Neuronal stem cell (in vitro differentiated cells): ENCODE results near the gene MRPL39.

Source experiments
- DNase-seq: peaks from one replicate; pipeline ENCODE4 v3.0.0-alpha.2; 2013; ENCODE audit warnings: low spot score
- H2AFZ ChIP-seq: one replicate; pipeline ENCODE4 v1.6.1; 2013; ENCODE audit warnings: mild to moderate bottlenecking, low read length, inconsistent platforms
- H2AK5ac ChIP-seq: 2 replicates; pipeline ENCODE4 v1.6.1; 2013; ENCODE audit warnings: low read depth, mild to moderate bottlenecking, inconsistent platforms, low read length, moderate library complexity, mixed read lengths
- H2BK120ac ChIP-seq: 2 replicates; pipeline ENCODE4 v1.6.1; 2013; ENCODE audit warnings: low read depth, mild to moderate bottlenecking, inconsistent platforms, low read length, moderate library complexity, mixed read lengths
- H2BK12ac ChIP-seq: one replicate; pipeline ENCODE4 v1.6.1; 2013; ENCODE audit warnings: low read length, inconsistent platforms
- H2BK15ac ChIP-seq: 2 replicates; pipeline ENCODE4 v1.6.1; 2013; ENCODE audit warnings: mild to moderate bottlenecking, low read length, inconsistent platforms, mixed read lengths
- H2BK5ac ChIP-seq: one replicate; pipeline ENCODE4 v1.6.1; 2013; ENCODE audit warnings: inconsistent platforms, mild to moderate bottlenecking, low read length, moderate library complexity
- H3K14ac ChIP-seq: one replicate; pipeline ENCODE4 v1.6.1; 2013; ENCODE audit warnings: low read length, inconsistent platforms
- H3K18ac ChIP-seq: 2 replicates; pipeline ENCODE4 v1.6.1; 2013; ENCODE audit warnings: low read length, inconsistent platforms
- H3K23ac ChIP-seq: 2 replicates; pipeline ENCODE4 v1.6.1; 2013; ENCODE audit warnings: low read depth, mild to moderate bottlenecking, mixed read lengths, low read length, inconsistent platforms; ENCODE audit not compliant: poor library complexity
- H3K27ac ChIP-seq: replicated peaks from 3 replicates; pipeline ENCODE4 v1.5.1; 2013; ENCODE audit warnings: low read length, inconsistent platforms
- H3K27me3 ChIP-seq, 3 experiments: 2 replicates each; pipeline ENCODE4 v1.6.1; 2013; ENCODE audit warnings: low read length in 3 of 3, mild to moderate bottlenecking in 2 of 3, inconsistent platforms in 1 of 3, low read depth in 1 of 3, mixed read lengths in 1 of 3, moderate library complexity in 1 of 3; ENCODE audit not compliant: control insufficient read depth in 3 of 3, insufficient read depth in 3 of 3
- H3K36me3 ChIP-seq, 2 donors: replicated peaks in 1 of 2; 2 replicates each; pipeline ENCODE4 v1.6.1; 2013; ENCODE audit warnings: low read length in 2 of 2; ENCODE audit not compliant: control insufficient read depth in 2 of 2, insufficient read depth in 2 of 2
- H3K4ac ChIP-seq: 2 replicates; pipeline ENCODE4 v1.6.1; 2013; ENCODE audit warnings: inconsistent platforms, mild to moderate bottlenecking, low read length, moderate library complexity
- H3K4me1 ChIP-seq, 2 donors: 1 replicate in 1 of 2; 2 replicates in 1 of 2; pipeline ENCODE4 v1.6.1; 2013; ENCODE audit warnings: low read length in 2 of 2, low read depth in 1 of 2; ENCODE audit not compliant: control insufficient read depth in 2 of 2, insufficient read depth in 1 of 2
- H3K4me2 ChIP-seq: one replicate; pipeline ENCODE4 v1.6.1; 2013; ENCODE audit warnings: mild to moderate bottlenecking, low read length, inconsistent platforms; ENCODE audit not compliant: insufficient read depth, poor library complexity, severe bottlenecking
- H3K4me3 ChIP-seq, 2 donors: 2 replicates each; pipeline ENCODE4 v1.5.1; 2013; ENCODE audit warnings: low read length in 2 of 2, mild to moderate bottlenecking in 2 of 2, inconsistent platforms in 1 of 2, moderate library complexity in 1 of 2
- H3K79me1 ChIP-seq: one replicate; pipeline ENCODE4 v1.6.1; 2013; ENCODE audit warnings: low read depth, mild to moderate bottlenecking, inconsistent platforms, low read length, moderate library complexity
- H3K9ac ChIP-seq: one replicate; pipeline ENCODE4 v1.6.1; 2013; ENCODE audit warnings: mild to moderate bottlenecking, low read depth, low read length, inconsistent platforms; ENCODE audit not compliant: poor library complexity
- H3K9me3 ChIP-seq, 2 donors: replicated peaks in 1 of 2; 2 replicates each; pipeline versions ENCODE3 to v1.6.1; 2013; ENCODE audit warnings: low read length in 2 of 2, mild to moderate bottlenecking in 2 of 2, inconsistent platforms in 1 of 2, low read depth in 1 of 2, mixed read lengths in 1 of 2, moderate library complexity in 1 of 2; ENCODE audit not compliant: control insufficient read depth in 2 of 2, insufficient read depth in 1 of 2
- H4K8ac ChIP-seq: one replicate; pipeline ENCODE4 v1.6.1; 2013; ENCODE audit warnings: low read depth, mild to moderate bottlenecking, inconsistent platforms, low read length, moderate library complexity
- H4K91ac ChIP-seq: one replicate; pipeline ENCODE4 v1.6.1; 2013; ENCODE audit warnings: low read length, low read depth, mild to moderate bottlenecking, inconsistent platforms; ENCODE audit not compliant: poor library complexity
- WGBS, 2 donors: extraction: QIAGEN DNeasy Blood & Tissue Kit; methylation state at CpG; one replicate each; pipeline ENCODE4 v1.1.7; 2013; ENCODE audit warnings: missing lambda C conversion rate in 2 of 2, mixed read lengths in 1 of 2; ENCODE audit not compliant: insufficient read length in 2 of 2, insufficient replicate concordance in 1 of 2; ENCODE audit errors: extremely low coverage in 2 of 2; 5-methylcytosine and 5-hydroxymethylcytosine counted together

The MRPL39 gene

DNA sequence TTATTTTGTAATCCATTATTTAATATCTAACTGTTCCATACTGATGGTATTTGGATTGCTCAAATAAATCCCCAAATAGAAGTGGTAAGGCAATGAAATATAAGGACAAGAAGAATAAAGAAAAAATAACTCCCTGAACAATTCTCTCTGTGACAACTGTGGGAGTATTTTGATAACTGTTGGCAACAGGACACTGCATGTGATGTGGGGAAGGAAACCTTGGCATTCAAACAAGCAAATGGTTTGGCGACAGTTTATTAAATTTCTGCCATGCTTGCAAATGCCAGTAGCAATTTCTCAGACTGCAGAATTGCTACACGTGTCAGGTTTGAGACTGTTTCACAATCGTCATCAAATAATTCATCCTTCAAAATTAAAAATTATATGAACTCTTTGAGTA lies 8.6 kb upstream of the MRPL39 start:
- no peak overlapping the region for H3K27ac ChIP-seq
- H3K79me1 ChIP-seq = no peaks in the 10 kb centered on the region
- no peak overlapping the region for H3K23ac ChIP-seq
- no peaks in the 10 kb centered on the region for H3K4me1 ChIP-seq
- no peak overlapping the region for H3K9ac ChIP-seq
- no peak overlapping the region for H4K91ac ChIP-seq
- H3K4me3 ChIP-seq = no peak overlapping the region
- H2AFZ ChIP-seq = no peak overlapping the region
- H3K4me2 ChIP-seq = no peak overlapping the region
- no CpG with 5 or more reads among the region's 3 CpGs for WGBS, 2 donors
- H3K9me3 ChIP-seq = no peaks in the 10 kb centered on the region
- H2BK5ac ChIP-seq = no peak overlapping the region
- no peak overlapping the region for H3K18ac ChIP-seq
- no peaks in the 10 kb centered on the region for H3K36me3 ChIP-seq
- no peak overlapping the region for H2BK12ac ChIP-seq
- H2AK5ac ChIP-seq = no peak overlapping the region
- no peak for DNase-seq
- no peak overlapping the region for H4K8ac ChIP-seq
- H3K4ac ChIP-seq = no peak overlapping the region
- H2BK120ac ChIP-seq = no peak overlapping the region
- H3K14ac ChIP-seq = no peak overlapping the region
- no peaks in the 10 kb centered on the region for H3K27me3 ChIP-seq
- H2BK15ac ChIP-seq = no peak overlapping the region

DNA sequence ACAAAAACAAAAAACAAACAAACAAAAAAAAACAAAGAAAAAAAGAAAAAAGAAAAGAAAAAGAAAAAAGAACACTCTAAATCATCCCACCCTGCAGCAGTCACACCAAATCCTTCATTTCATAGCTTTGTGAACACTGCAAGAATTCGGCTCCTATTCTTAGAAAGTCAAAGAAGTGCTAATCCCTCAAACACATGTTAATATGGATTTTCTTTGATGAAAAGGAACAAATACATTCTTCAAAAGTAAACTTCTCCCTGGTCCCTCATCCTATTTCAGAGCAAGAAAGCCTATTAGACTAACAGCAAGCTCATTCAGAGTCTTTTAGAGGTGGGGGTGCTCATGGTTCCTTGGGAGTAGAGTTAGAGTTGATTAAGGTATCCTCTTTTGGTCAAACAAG lies 7.2 kb upstream of the MRPL39 start:
- no peak overlapping the region for H3K9ac ChIP-seq
- H2BK120ac ChIP-seq = no peak overlapping the region
- H3K18ac ChIP-seq = no peak overlapping the region
- H3K79me1 ChIP-seq = no peaks in the 10 kb centered on the region
- H3K4me3 ChIP-seq = no peak overlapping the region
- H2AFZ ChIP-seq = no peak overlapping the region
- no peak for DNase-seq
- H2BK15ac ChIP-seq = no peak overlapping the region
- H3K36me3 ChIP-seq = no peaks in the 10 kb centered on the region
- H3K14ac ChIP-seq = no peak overlapping the region
- H3K4ac ChIP-seq = no peak overlapping the region
- WGBS, 2 donors = no CpG with 5 or more reads among the region's 1 CpG
- no peak overlapping the region for H3K23ac ChIP-seq
- H3K4me1 ChIP-seq = no peaks in the 10 kb centered on the region
- H2BK5ac ChIP-seq = no peak overlapping the region
- no peak overlapping the region for H4K8ac ChIP-seq
- no peak overlapping the region for H3K27ac ChIP-seq
- H3K4me2 ChIP-seq = no peak overlapping the region
- no peak overlapping the region for H2AK5ac ChIP-seq
- H3K27me3 ChIP-seq = no peaks in the 10 kb centered on the region
- H4K91ac ChIP-seq = no peak overlapping the region
- H2BK12ac ChIP-seq = no peak overlapping the region
- H3K9me3 ChIP-seq = no peaks in the 10 kb centered on the region

DNA sequence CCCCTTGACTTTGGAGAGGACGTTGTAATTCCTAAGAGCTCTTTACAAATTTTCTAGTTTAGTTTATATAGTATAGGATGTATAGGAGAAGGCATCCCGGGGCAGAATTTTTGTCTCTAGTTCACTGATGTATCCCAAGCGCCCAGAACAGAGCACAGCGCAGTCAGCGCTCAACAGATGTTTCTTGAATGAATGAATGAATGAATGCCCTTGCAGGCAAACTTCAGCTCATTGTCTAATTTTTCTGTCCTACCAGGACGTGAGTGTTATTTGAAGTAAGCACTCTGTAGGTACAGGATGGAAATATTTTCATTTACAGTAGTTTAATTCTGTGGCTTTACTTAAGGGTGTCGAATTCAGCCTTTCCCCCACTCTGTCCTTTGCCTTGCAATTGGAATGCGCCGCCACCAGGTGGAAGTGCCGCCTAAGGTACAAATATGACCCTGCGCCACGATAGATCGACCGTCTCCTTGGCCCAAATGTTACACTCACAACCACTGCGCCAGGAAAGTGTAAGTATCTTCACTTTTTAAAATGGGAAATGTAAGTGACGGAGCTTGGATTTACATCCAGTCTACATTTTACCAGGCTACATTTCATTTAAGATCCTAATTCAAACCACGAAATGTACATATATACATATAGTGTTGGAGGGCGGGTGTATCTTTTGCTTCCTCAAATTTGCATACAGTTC lies 910 bp upstream of the MRPL39 start:
- H4K8ac ChIP-seq = no peak overlapping the region

DNA sequence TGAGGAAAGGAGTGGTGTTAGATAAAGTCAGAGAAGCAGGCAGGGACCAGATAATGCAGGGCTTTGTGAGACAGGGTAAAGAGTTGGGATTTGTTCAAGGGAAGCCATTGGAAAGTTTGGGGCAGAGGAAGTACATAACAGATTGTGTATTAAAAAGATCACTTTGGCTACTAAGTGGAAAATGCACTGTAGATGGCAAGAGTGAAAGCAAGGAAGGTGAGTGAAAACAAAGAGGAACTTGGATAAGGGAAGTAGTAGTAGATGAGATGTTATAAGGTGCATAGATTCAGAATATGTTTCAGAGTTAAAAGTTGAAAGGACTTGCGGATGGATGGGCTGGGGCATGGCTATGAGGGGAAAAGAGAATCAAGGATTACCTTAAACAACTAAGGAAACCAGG lies 17.4 kb downstream of the MRPL39 start:
- Histone ChIP-seq H3K79me1 (no peaks in the 10 kb centered on the region), H2BK5ac (no peak overlapping the region), H2BK120ac (no peak overlapping the region), H3K36me3 (peaks cover 17 to 99% of the 10 kb centered on the region in 2 donors), H3K4me2 (no peak overlapping the region), H3K9me3 (no peaks in the 10 kb centered on the region), H3K18ac (no peak overlapping the region), H3K14ac (no peak overlapping the region), H3K4me1 (no peaks in the 10 kb centered on the region), H2AK5ac (no peak overlapping the region), H4K91ac (no peak overlapping the region), H4K8ac (no peak overlapping the region), H2AFZ (no peak overlapping the region), H3K27ac (no peak overlapping the region), H3K27me3 (no peaks in the 10 kb centered on the region), H3K4me3 (no peak overlapping the region), H3K4ac (no peak overlapping the region), H2BK12ac (no peak overlapping the region), H3K9ac (no peak overlapping the region), H3K23ac (no peak overlapping the region), H2BK15ac (no peak overlapping the region)
- WGBS, 2 donors = no CpG with 5 or more reads among the region's 1 CpG
- DNase-seq = no peak

More for the DNA sequence above, 910 bp upstream of the MRPL39 start:
- H2AFZ ChIP-seq = peak overlapping the region; percentile 98
- peak; percentile 73 for DNase-seq
- no peak overlapping the region for H3K23ac ChIP-seq
- H3K14ac ChIP-seq = no peak overlapping the region
- H3K4ac ChIP-seq = no peak overlapping the region
- H4K91ac ChIP-seq = no peak overlapping the region
- peaks cover 7 to 32% of the 10 kb centered on the region in 2 donors for H3K36me3 ChIP-seq
- H3K9ac ChIP-seq = no peak overlapping the region
- H2AK5ac ChIP-seq = no peak overlapping the region
- H3K4me1 ChIP-seq = peaks cover 0 to 3% of the 10 kb centered on the region in 2 donors
- H2BK12ac ChIP-seq = no peak overlapping the region
- no peaks in the 10 kb centered on the region for H3K79me1 ChIP-seq
- no peak overlapping the region for H3K18ac ChIP-seq
- H3K4me2 ChIP-seq = peak overlapping the region; percentile 78
- H3K9me3 ChIP-seq = no peaks in the 10 kb centered on the region
- WGBS, 2 donors = no CpG with 5 or more reads among the region's 18 CpGs
- H2BK15ac ChIP-seq = no peak overlapping the region
- peak overlapping the region in 1 of 2 donors; percentile 62 for H3K4me3 ChIP-seq
- no peak overlapping the region for H2BK120ac ChIP-seq
- no peaks in the 10 kb centered on the region for H3K27me3 ChIP-seq
- no peak overlapping the region for H3K27ac ChIP-seq
- no peak overlapping the region for H2BK5ac ChIP-seq
